PFSK-1 (cell line): Measurements from ENCODE around the gene TGM1.

ENCODE experiments used
- FOXP2 ChIP-seq: optimal IDR thresholded peaks from 2 replicates; pipeline ENCODE3; 2011; ENCODE audit warnings: borderline replicate concordance, control low read depth, inconsistent platforms; ENCODE audit not compliant: insufficient read depth; ENCODE audit errors: extremely low read length, extremely low read depth
- POLR2AphosphoS5 ChIP-seq: IDR thresholded peaks from 2 replicates; pipeline ENCODE4 v1.6.1; 2012; ENCODE audit warnings: low read depth, mild to moderate bottlenecking, control low read depth, low read length, moderate library complexity
- REST ChIP-seq, 2 experiments: IDR thresholded peaks; 2 replicates each; pipeline versions ENCODE4 v1.6.1 to v1.8.0; 2011 to 2012; ENCODE audit warnings: low read depth in 2 of 2, low read length in 2 of 2, control low read depth in 1 of 2, inconsistent platforms in 1 of 2, mild to moderate bottlenecking in 1 of 2, moderate library complexity in 1 of 2; ENCODE audit not compliant: insufficient read depth in 1 of 2
- SIN3A ChIP-seq: IDR thresholded peaks from 2 replicates; pipeline ENCODE4 v1.6.1; 2012; ENCODE audit warnings: mild to moderate bottlenecking, low read length, moderate library complexity, borderline replicate concordance; ENCODE audit not compliant: insufficient read depth
- TAF1 ChIP-seq: IDR thresholded peaks from 2 replicates; pipeline ENCODE4 v1.6.1; 2012; ENCODE audit warnings: low read length, control low read depth, borderline replicate concordance; ENCODE audit not compliant: insufficient read depth

TGM1 gene

GRCh38 chr14:24309538-24310264 is 46.7 kb upstream of the TGM1 start, which contains the start of gene LTB4R2:
Gene LTB4R2, plus strand, starts transcription at chr14:24310140. Its CDS starts 525 bp downstream, at chr14:24310665.
- TF ChIP-seq SIN3A (no peak), TAF1 (no peak), POLR2AphosphoS5 (no peak), FOXP2 (no peak), REST (IDR thresholded peaks at IDR 0.05; ENCODE audit: insufficient read depth in 1 of 2, low read depth in 2 of 2, low read length in 2 of 2) (no peak)

GRCh38 chr14:24308342-24309124 is 45.6 kb upstream of the TGM1 start:
- TF ChIP-seq FOXP2 (no peak), TAF1 (no peak), POLR2AphosphoS5 (no peak), SIN3A (no peak), REST (IDR thresholded peaks at IDR 0.05; ENCODE audit: insufficient read depth in 1 of 2, low read depth in 2 of 2, low read length in 2 of 2) (no peak)

DNA sequence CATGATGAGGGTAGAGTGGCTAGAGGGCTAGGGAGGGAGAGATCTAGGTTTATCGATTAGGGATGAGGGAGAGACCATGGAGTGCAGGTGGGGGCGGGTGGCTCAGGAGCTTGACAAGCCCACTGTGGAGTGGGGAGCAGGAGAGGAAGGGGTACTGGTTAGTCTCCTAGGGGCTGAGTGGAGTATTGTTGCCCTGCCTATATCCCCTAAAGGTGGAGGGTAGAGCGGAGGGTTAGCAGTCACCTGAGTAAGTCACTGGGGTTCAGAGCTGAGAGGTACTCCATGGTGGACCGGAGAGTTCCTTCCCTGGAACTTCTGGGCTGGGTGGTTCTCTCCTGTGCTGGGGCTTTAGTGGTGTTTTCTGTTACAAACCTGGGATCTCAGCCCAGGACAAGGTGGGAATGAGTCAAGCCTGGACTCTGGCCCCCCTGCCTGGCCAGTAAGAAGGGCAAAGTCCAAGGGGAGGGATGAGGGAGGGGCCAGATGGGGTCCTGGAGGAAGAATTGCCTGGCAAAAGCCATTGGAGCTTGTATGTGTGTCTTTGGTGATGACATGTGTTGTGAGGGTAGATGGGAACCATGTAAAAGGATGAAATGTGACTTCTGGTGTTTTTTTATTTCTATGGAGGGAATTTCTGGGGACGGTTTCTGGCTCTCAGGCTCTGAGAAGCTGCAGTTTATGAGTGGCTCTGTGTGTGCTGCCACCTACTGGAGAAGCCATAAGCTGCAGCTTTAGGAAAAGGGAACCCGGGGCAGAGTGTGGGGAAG is 44.8 kb upstream of the TGM1 start, which contains the start of gene CIDEB:
Gene CIDEB (minus strand): TSS at position 403 of the 767 bp plus-strand sequence. CDS start 119 bp downstream, at position 284.
- TF ChIP-seq SIN3A (no peak), TAF1 (no peak), FOXP2 (no peak), REST (IDR thresholded peaks at IDR 0.05; ENCODE audit: insufficient read depth in 1 of 2, low read depth in 2 of 2, low read length in 2 of 2) (no peak), POLR2AphosphoS5 (no peak)

GRCh38 chr14:24307156-24307574 is 44.2 kb upstream of the TGM1 start:
- TF ChIP-seq FOXP2 (no peak), POLR2AphosphoS5 (no peak), TAF1 (no peak), REST (IDR thresholded peaks at IDR 0.05; ENCODE audit: insufficient read depth in 1 of 2, low read depth in 2 of 2, low read length in 2 of 2) (no peak), SIN3A (no peak)
